ENCODE data around the gene MAU2.

MAU2 gene

DNA sequence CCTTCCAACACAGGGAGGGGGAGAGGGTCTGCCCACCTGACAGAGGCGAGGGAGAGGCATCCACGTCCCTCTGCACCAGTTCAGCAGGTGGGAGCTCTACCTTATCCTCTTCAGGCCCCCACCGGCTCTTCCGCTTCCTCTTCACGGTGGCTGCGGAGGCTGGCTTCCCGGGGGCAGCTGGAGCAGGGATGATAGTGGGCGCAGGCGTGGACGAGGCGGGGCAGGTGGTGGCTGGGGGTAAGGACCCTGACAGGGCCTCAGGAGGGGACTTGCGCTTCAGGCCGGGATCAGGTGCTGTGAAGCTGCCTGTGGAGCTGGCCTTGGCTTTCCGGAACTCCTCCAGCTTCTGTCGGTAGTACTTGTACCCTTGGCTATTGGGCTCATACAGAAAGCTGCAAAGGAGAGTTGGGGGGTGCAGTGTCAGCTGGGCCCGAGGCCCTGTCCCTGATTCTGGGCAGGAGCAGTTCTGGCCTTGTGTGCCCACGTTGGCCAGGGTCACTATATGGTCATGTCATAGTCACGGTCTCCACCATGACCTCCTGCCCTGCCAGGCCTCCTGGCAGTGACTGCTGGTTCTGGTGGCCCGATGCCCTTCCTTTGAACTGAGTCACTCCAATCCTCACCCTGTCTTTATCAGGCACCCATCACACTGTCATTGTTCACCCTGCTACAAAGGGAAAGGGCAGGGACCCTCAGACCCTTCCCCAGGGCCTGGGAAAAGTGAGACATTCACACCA is 23.5 kb upstream of the MAU2 start:
- H3K27ac ChIP-seq, result no peak overlapping the region
- TF ChIP-seq CTCF (conservative IDR thresholded peaks at IDR 0.05) (no peak), ZFX (IDR thresholded peaks at IDR 0.05) (no peak)

- no peak overlapping the region for H3K27ac ChIP-seq
- TF ChIP-seq CTCF (conservative IDR thresholded peaks at IDR 0.05) (no peak), ZFX (IDR thresholded peaks at IDR 0.05) (no peak)
Observed at GRCh38 chr19:19297759-19298158, 22.9 kb upstream of the MAU2 start.

- no peak overlapping the region for H3K27ac ChIP-seq
- TF ChIP-seq ZFX (IDR thresholded peaks at IDR 0.05) (no peak), CTCF (conservative IDR thresholded peaks at IDR 0.05) (no peak)
Observed at GRCh38 chr19:19300613-19301012, 20.0 kb upstream of the MAU2 start.

DNA sequence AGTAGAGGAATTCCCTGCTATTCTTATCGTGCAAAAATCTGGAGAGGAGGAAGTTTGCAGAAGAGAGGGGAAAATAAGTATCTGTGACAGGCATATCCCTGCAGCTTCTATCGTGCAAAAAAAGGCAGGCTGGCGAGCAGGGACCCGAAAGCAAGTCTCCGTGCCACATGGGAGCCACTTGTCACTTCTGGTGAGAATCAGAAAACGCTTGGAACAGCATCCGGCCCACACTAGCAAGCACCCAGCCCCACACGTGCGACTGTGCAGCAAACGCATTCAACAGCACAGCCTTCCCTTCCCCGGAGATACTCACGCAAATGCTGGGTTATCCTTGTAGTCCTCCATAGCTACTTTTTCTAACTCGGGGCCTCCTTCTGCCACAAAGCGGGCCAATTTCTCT is 17.2 kb upstream of the MAU2 start:
- TF ChIP-seq ZFX (IDR thresholded peaks at IDR 0.05) (no peak), CTCF (conservative IDR thresholded peaks at IDR 0.05) (no peak)
- no peak overlapping the region for H3K27ac ChIP-seq

DNA sequence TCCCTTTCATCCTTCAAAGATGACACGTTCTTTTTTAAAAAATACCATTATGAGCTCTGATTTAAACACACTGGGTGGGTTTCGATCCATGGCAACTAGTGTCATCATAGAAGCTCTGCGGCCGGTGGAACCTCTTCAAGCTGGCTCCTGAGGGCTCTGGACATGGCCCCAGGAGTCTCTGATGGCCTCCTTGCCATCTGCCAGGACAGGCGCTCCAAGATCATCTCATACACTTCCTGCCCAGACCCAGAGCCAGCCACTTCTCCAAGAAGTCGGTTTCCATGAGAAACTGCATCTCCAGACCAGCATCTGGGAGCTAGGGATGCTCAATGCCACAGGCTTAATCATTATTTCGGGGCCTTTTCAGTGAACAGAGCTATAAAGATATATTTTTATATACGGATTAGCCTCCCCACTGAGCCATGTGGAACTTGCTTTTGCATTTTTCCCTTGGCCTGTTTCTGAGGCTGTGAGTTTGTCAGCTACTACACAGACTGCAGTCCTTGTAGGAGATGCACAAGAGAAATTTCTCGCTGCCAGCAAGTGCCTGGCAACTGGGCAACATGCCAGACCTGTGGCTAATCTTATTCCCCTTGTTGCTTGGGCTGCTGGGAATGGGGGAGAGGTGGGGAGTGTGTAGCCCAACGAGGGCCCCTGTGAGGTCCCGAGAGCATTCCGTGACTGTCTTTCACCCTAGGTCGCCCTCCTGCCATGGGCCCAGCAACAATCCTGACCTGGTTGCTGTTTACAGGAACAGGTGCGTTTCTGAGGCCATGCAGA is 16.3 kb upstream of the MAU2 start:
- H3K27ac ChIP-seq, result no peak overlapping the region

GRCh38 chr19:19305066-19305465 is 15.6 kb upstream of the MAU2 start:
- H3K27ac ChIP-seq, result no peak overlapping the region
- TF ChIP-seq ZFX (IDR thresholded peaks at IDR 0.05), result no peak
- TF ChIP-seq CTCF (conservative IDR thresholded peaks at IDR 0.05), result no peak

More for the DNA sequence above, 16.3 kb upstream of the MAU2 start:
- TF ChIP-seq CTCF (conservative IDR thresholded peaks at IDR 0.05), result no peak
- no peak for TF ChIP-seq ZFX (IDR thresholded peaks at IDR 0.05)

DNA sequence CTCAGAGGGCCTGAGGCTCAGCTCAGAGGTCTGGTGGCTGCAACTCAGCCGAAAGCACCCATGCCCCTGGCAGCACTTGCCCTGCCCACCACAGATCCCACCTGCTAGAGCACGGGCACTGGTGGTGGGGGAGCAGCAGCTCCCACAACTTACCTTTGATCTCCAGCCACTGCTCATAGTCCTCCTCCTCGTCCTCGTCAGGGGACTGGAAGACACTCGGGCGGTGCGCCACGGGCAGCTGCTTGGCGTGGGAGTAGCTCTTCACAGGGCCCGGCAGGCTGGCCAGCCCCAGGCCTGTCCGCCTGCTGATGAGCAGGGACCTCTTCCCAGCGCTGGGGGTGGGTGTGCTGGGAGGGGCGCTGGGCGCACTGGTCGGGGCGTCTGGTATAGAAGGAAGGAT is 14.9 kb upstream of the MAU2 start:
- H3K27ac ChIP-seq, result no peak overlapping the region
- TF ChIP-seq CTCF (conservative IDR thresholded peaks at IDR 0.05), result no peak
- TF ChIP-seq ZFX (IDR thresholded peaks at IDR 0.05), result no peak

Data from C4-2B (cell line).